OCI-LY3 (cell line): ENCODE data around the gene H1-8.

Experiments used
- EZH2phosphoT487 ChIP-seq: fragments of 200-600 bp; shearing (Covaris generic); IDR thresholded peaks from 2 replicates; pipeline ENCODE4 v1.6.1; 2018; ENCODE audit warnings: antibody characterized with exemption, mixed run types, low read depth
- TF ChIP-seq, protein P1 (sequence below): fragments of 200-600, 300-600 bp; sonication (generic); IDR thresholded peaks from 2 replicates; pipeline ENCODE4 v1.5.1; 2014; ENCODE audit warnings: antibody characterized with exemption, low read length, low read depth

DNA sequence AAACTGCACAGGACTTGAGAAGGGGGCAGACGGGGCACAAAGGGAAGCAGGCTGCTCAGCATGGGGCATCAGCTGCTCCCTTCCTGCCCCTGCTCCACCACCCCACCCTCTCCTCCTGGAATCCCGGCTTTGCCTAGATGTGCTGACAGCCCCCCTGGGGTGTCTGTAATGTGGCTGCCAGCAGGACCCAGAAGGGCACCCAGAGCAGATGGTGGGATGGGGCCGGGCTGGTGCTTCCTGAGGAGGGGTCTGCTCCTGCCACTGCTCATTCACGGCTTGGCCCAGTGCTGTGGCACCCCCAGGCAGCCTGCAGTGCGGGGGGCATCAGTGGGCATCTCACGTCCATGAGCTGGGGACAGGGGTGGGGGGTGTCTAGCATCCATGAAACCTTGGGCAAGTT is 10.2 kb downstream of the H1-8 start:
- TF ChIP-seq, protein P1, sequence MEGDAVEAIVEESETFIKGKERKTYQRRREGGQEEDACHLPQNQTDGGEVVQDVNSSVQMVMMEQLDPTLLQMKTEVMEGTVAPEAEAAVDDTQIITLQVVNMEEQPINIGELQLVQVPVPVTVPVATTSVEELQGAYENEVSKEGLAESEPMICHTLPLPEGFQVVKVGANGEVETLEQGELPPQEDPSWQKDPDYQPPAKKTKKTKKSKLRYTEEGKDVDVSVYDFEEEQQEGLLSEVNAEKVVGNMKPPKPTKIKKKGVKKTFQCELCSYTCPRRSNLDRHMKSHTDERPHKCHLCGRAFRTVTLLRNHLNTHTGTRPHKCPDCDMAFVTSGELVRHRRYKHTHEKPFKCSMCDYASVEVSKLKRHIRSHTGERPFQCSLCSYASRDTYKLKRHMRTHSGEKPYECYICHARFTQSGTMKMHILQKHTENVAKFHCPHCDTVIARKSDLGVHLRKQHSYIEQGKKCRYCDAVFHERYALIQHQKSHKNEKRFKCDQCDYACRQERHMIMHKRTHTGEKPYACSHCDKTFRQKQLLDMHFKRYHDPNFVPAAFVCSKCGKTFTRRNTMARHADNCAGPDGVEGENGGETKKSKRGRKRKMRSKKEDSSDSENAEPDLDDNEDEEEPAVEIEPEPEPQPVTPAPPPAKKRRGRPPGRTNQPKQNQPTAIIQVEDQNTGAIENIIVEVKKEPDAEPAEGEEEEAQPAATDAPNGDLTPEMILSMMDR = no peak
- TF ChIP-seq EZH2phosphoT487 = no peak
